ENCODE measurements around the gene TBC1D2. TPM values are rescaled to one million over a fixed set of nuclear protein-coding genes. Genes with fewer than 3 reads are reported as not detected.

Gene TBC1D2
- total RNA-seq, 4 donors from 2014 or later = 29.9 to 61.8 (median 41.0) TPM

GRCh38 chr9:98189412-98189811, 66.0 kb downstream of the TBC1D2 start:
- Histone ChIP-seq H3K27ac (no peak overlapping the region), H3K27me3 (no peaks in the 10 kb centered on the region), H3K4me3 (no peak overlapping the region), H3K9me3 (no peaks in the 10 kb centered on the region), H3K36me3 (no peaks in the 10 kb centered on the region), H3K4me1 (peaks cover 0 to 16% (median 0%) of the 10 kb centered on the region in 4 donors)
- no peak for DNase-seq (ENCODE audit: low spot score in 2 of 2)
- WGBS, 2 donors = 83% methylated on average over 6 of the region's 6 CpGs
- TF ChIP-seq POLR2A (IDR thresholded peaks at IDR 0.05) = no peak
- no peak for TF ChIP-seq CTCF (IDR thresholded peaks at IDR 0.05)
- no peak for TF ChIP-seq EP300 (IDR thresholded peaks at IDR 0.05)

- TF ChIP-seq EP300 (IDR thresholded peaks at IDR 0.05) = no peak
- TF ChIP-seq CTCF (IDR thresholded peaks at IDR 0.05) = no peak
- TF ChIP-seq POLR2A (IDR thresholded peaks at IDR 0.05) = no peak
- no peak for DNase-seq (ENCODE audit: low spot score in 2 of 2)
- Histone ChIP-seq H3K4me3 (no peak overlapping the region), H3K27ac (no peak overlapping the region), H3K4me1 (peaks cover 0 to 9% (median 0%) of the 10 kb centered on the region in 4 donors), H3K36me3 (no peaks in the 10 kb centered on the region), H3K9me3 (no peaks in the 10 kb centered on the region), H3K27me3 (no peaks in the 10 kb centered on the region)
- 89% methylated on average over 5 of the region's 5 CpGs for WGBS, 2 donors
Measured at GRCh38 chr9:98187926-98188325, 67.5 kb downstream of the TBC1D2 start.

- no peak for DNase-seq (ENCODE audit: low spot score in 2 of 2)
- no peaks in the 10 kb centered on the region for H3K27me3 ChIP-seq
- 0 to 50% methylated on average over 1 of the region's 1 CpG for WGBS, 2 donors
- no peaks in the 10 kb centered on the region for H3K9me3 ChIP-seq
- H3K27ac ChIP-seq = no peak overlapping the region
- H3K4me3 ChIP-seq = no peak overlapping the region
- TF ChIP-seq CTCF (IDR thresholded peaks at IDR 0.05) (no peak), EP300 (IDR thresholded peaks at IDR 0.05) (no peak), POLR2A (IDR thresholded peaks at IDR 0.05) (no peak)
- peaks cover 0 to 4% (median 0%) of the 10 kb centered on the region in 4 donors for H3K4me1 ChIP-seq
- H3K36me3 ChIP-seq = no peaks in the 10 kb centered on the region
Measured at GRCh38 chr9:98186236-98186635, 69.2 kb downstream of the TBC1D2 start.

GRCh38 chr9:98185611-98186171, 69.8 kb downstream of the TBC1D2 start:
- H3K4me1 ChIP-seq = peaks cover 0 to 4% (median 0%) of the 10 kb centered on the region in 4 donors
- 65 to 66% methylated on average over 6 of the region's 6 CpGs for WGBS, 2 donors

More at GRCh38 chr9:98185611-98186171, 69.8 kb downstream of the TBC1D2 start:
- Histone ChIP-seq H3K4me3 (no peak overlapping the region), H3K36me3 (no peaks in the 10 kb centered on the region), H3K27me3 (no peaks in the 10 kb centered on the region), H3K27ac (no peak overlapping the region), H3K9me3 (no peaks in the 10 kb centered on the region)
- TF ChIP-seq POLR2A (IDR thresholded peaks at IDR 0.05) (no peak), CTCF (IDR thresholded peaks at IDR 0.05) (no peak), EP300 (IDR thresholded peaks at IDR 0.05) (no peak)
- no peak for DNase-seq (ENCODE audit: low spot score in 2 of 2)
